ENCODE data around the gene EVX2. TPM values are rescaled to one million over a fixed set of nuclear protein-coding genes. Genes with fewer than 3 reads are reported as not detected.

EVX2 gene
- total RNA-seq, 1 donor, result not detected

DNA sequence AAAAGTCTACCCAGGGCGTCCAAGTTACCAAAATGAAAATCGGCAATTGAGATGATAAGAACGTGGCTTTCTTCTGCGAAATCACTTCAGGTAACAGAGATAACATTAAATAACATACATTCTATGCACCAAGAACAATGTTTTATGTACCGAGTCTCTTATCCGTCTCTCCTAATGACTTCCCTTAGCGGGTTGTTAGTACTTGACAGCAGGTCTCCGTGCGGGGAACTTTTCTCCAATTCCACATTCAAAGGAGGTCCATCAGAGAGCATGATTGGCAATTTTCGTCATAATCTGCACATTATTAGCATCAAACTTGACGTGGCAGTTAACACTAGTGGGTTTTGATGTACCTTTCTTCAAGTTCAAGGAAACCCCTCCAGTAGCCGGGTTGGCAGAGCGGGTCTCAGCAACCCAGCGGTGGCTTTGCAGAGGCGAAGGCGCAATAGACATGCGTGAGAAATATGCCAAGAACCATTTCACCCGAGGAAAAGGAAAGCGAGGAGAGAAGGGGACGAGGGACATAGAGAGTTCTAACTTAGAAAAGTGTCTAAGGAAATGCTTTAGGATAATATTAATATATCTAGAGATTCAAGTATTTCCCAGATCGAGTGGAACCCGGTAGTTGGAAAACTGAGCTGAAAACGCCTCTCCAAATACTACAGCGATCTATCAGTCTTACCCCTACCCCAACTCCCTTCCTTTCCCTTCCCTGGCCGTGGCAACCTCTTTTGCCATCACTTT lies 5.0 kb downstream of the EVX2 start:
- TF ChIP-seq, protein P1, sequence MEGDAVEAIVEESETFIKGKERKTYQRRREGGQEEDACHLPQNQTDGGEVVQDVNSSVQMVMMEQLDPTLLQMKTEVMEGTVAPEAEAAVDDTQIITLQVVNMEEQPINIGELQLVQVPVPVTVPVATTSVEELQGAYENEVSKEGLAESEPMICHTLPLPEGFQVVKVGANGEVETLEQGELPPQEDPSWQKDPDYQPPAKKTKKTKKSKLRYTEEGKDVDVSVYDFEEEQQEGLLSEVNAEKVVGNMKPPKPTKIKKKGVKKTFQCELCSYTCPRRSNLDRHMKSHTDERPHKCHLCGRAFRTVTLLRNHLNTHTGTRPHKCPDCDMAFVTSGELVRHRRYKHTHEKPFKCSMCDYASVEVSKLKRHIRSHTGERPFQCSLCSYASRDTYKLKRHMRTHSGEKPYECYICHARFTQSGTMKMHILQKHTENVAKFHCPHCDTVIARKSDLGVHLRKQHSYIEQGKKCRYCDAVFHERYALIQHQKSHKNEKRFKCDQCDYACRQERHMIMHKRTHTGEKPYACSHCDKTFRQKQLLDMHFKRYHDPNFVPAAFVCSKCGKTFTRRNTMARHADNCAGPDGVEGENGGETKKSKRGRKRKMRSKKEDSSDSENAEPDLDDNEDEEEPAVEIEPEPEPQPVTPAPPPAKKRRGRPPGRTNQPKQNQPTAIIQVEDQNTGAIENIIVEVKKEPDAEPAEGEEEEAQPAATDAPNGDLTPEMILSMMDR (IDR thresholded peaks at IDR 0.05; ENCODE audit: extremely low read depth, low read depth, low read length), result no peak
- H3K4me2 ChIP-seq (ENCODE audit: insufficient read depth, low read length), result no peak overlapping the region

DNA sequence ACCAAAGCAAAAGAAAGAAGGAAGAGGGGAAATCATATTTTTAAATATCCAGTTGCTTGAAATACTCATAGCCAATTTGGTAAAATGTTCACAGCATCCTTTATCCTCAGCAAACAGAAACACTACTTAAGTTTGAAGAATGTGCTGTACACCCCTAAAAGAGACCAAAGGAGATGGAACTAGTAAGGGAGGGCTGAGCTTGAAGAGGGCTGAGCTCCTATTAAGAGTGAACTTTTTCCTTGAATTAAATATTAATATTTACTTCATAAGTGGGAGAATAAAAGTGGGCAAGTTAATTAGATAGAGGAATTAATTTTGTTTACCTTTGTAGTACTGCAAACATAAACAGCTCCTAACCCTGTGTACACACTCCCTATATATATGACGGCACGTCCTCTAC lies 7.0 kb downstream of the EVX2 start:
- Histone ChIP-seq H4K20me1 (ENCODE audit: insufficient read depth, low read length) (no peaks in the 10 kb centered on the region), H2AFZ (ENCODE audit: low read length) (no peak overlapping the region), H3K9me3 (ENCODE audit: low read depth, low read length) (no peaks in the 10 kb centered on the region), H3K27me3 (ENCODE audit: insufficient read depth, low read length) (peaks cover 96% of the 10 kb centered on the region), H3K4me2 (ENCODE audit: insufficient read depth, low read length) (no peak overlapping the region), H3K4me1 (ENCODE audit: insufficient read depth, low read length) (no peaks in the 10 kb centered on the region), H3K79me2 (ENCODE audit: insufficient read depth, low read length) (no peaks in the 10 kb centered on the region), H3K4me3 (ENCODE audit: insufficient read depth, low read length) (no peak overlapping the region), H3K36me3 (ENCODE audit: insufficient read depth, low read length) (no peaks in the 10 kb centered on the region), H3K27ac (ENCODE audit: low read depth, low read length) (no peak overlapping the region)
- TF ChIP-seq, protein P1 (IDR thresholded peaks at IDR 0.05; ENCODE audit: extremely low read depth, low read depth, low read length), result no peak
- no peak for DNase-seq (ENCODE audit: insufficient read length, low spot score, missing footprints)

More for the DNA sequence above, 5.0 kb downstream of the EVX2 start:
- Histone ChIP-seq H3K9me3 (ENCODE audit: low read depth, low read length) (no peaks in the 10 kb centered on the region), H3K4me1 (ENCODE audit: insufficient read depth, low read length) (no peaks in the 10 kb centered on the region), H3K36me3 (ENCODE audit: insufficient read depth, low read length) (no peaks in the 10 kb centered on the region), H3K4me3 (ENCODE audit: insufficient read depth, low read length) (no peak overlapping the region), H4K20me1 (ENCODE audit: insufficient read depth, low read length) (no peaks in the 10 kb centered on the region), H3K27me3 (ENCODE audit: insufficient read depth, low read length) (peaks cover 96% of the 10 kb centered on the region), H2AFZ (ENCODE audit: low read length) (no peak overlapping the region), H3K27ac (ENCODE audit: low read depth, low read length) (no peak overlapping the region), H3K79me2 (ENCODE audit: insufficient read depth, low read length) (no peaks in the 10 kb centered on the region)
- DNase-seq (ENCODE audit: insufficient read length, low spot score, missing footprints), result peak; percentile 86

DNA sequence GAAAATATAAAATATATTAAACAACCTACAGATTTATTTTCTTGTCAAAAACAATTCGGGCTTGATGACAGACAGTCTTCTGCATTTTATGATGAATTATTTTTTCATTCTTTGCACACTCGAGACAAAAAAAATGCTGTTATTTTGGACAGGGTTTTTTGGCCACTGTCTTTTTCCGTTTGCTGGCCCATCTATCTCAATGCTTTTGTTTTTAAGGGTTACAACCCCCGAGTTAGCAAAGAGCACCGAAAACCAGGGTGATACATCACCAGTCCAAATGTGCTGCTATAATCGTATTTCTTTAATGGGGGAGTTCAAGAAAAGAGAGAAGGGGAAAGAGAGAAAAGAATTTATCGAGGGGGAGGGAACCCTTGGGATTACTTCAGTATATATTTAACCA lies 7.7 kb downstream of the EVX2 start:
- no peaks in the 10 kb centered on the region for H4K20me1 ChIP-seq (ENCODE audit: insufficient read depth, low read length)
- H3K4me2 ChIP-seq (ENCODE audit: insufficient read depth, low read length), result no peak overlapping the region
- no peaks in the 10 kb centered on the region for H3K79me2 ChIP-seq (ENCODE audit: insufficient read depth, low read length)
- H3K9me3 ChIP-seq (ENCODE audit: low read depth, low read length), result no peaks in the 10 kb centered on the region
- no peaks in the 10 kb centered on the region for H3K4me1 ChIP-seq (ENCODE audit: insufficient read depth, low read length)
- DNase-seq (ENCODE audit: insufficient read length, low spot score, missing footprints), result no peak
- TF ChIP-seq, protein P1 (IDR thresholded peaks at IDR 0.05; ENCODE audit: extremely low read depth, low read depth, low read length), result no peak
- H3K4me3 ChIP-seq (ENCODE audit: insufficient read depth, low read length), result no peak overlapping the region
- no peak overlapping the region for H3K27ac ChIP-seq (ENCODE audit: low read depth, low read length)
- no peaks in the 10 kb centered on the region for H3K36me3 ChIP-seq (ENCODE audit: insufficient read depth, low read length)
- H3K27me3 ChIP-seq (ENCODE audit: insufficient read depth, low read length), result peaks cover 96% of the 10 kb centered on the region
- no peak overlapping the region for H2AFZ ChIP-seq (ENCODE audit: low read length)

DNA sequence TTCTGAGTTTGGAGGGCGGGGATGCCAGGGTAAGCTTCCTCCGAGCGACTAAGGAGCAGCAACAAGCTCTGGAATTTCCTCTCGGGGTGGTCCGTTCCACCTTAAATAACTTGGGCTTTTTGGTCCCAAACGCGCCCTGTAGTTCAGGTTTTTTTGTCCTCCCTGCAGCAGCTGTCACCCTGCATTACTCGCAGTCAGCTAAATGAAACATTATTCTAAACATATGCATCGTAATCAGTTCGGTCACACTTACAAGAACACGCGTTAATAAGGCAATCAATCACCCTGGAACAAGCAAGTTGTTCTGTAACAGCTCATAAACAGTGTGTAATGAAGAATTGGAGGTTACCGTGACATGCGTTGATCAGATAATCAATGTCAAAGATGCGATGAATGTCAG lies 8.3 kb downstream of the EVX2 start:
- Histone ChIP-seq H3K36me3 (ENCODE audit: insufficient read depth, low read length) (no peaks in the 10 kb centered on the region), H3K27ac (ENCODE audit: low read depth, low read length) (no peak overlapping the region), H3K9me3 (ENCODE audit: low read depth, low read length) (no peaks in the 10 kb centered on the region), H3K4me1 (ENCODE audit: insufficient read depth, low read length) (no peaks in the 10 kb centered on the region), H3K27me3 (ENCODE audit: insufficient read depth, low read length) (peaks cover 96% of the 10 kb centered on the region), H2AFZ (ENCODE audit: low read length) (no peak overlapping the region), H4K20me1 (ENCODE audit: insufficient read depth, low read length) (no peaks in the 10 kb centered on the region), H3K4me2 (ENCODE audit: insufficient read depth, low read length) (no peak overlapping the region), H3K79me2 (ENCODE audit: insufficient read depth, low read length) (no peaks in the 10 kb centered on the region), H3K4me3 (ENCODE audit: insufficient read depth, low read length) (no peak overlapping the region)
- TF ChIP-seq, protein P1 (IDR thresholded peaks at IDR 0.05; ENCODE audit: extremely low read depth, low read depth, low read length), result no peak
- DNase-seq (ENCODE audit: insufficient read length, low spot score, missing footprints), result no peak

Data from osteoblast (primary cell).